Gastroesophageal sphincter (tissue), 3 donors: ENCODE results near the gene SF1.

ENCODE experiments used
- POLR2A ChIP-seq, 2 donors: fragments of 450-650 bp; IDR thresholded peaks; one replicate each; pipeline ENCODE4 v1.6.1; 2017; ENCODE audit warnings: antibody characterized with exemption in 2 of 2, mild to moderate bottlenecking in 2 of 2, moderate library complexity in 1 of 2
- TF ChIP-seq, protein P1 (sequence below), 4 experiments: fragments of 200-600 bp in 2 of 4; fragments of 450-650 bp in 2 of 4; sonication (generic) in 1 of 4; IDR thresholded peaks; one replicate each; pipeline ENCODE4 v1.5.1; 2017 to 2019; ENCODE audit warnings: antibody characterized with exemption in 4 of 4, mild to moderate bottlenecking in 2 of 4, moderate library complexity in 2 of 4

DNA sequence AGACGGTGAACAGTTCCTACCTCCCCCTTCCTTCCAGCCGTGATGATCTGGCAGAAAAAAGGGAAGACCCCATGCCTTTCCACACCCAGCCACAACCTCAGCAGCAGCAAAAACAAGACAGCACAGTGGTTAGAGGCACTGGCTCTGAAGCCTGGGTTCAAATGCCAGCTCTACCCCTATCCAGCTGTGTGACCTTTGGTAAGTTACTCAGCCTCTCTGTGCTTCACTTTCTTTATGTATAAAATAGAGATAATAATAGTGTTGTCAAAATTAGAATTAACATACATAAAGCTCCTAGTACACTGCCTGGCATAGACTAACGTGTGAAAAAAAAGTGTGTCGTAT, 59.6 kb downstream of the SF1 start:
- no peak for TF ChIP-seq POLR2A (IDR thresholded peaks at IDR 0.05)
- TF ChIP-seq, protein P1, sequence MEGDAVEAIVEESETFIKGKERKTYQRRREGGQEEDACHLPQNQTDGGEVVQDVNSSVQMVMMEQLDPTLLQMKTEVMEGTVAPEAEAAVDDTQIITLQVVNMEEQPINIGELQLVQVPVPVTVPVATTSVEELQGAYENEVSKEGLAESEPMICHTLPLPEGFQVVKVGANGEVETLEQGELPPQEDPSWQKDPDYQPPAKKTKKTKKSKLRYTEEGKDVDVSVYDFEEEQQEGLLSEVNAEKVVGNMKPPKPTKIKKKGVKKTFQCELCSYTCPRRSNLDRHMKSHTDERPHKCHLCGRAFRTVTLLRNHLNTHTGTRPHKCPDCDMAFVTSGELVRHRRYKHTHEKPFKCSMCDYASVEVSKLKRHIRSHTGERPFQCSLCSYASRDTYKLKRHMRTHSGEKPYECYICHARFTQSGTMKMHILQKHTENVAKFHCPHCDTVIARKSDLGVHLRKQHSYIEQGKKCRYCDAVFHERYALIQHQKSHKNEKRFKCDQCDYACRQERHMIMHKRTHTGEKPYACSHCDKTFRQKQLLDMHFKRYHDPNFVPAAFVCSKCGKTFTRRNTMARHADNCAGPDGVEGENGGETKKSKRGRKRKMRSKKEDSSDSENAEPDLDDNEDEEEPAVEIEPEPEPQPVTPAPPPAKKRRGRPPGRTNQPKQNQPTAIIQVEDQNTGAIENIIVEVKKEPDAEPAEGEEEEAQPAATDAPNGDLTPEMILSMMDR (IDR thresholded peaks at IDR 0.05), result no peak
